ENCODE results near the gene MAML2.

MAML2 gene

GRCh38 chr11:96384156-96384555, 41.2 kb upstream of the MAML2 start:
- H3K27ac ChIP-seq (replicated peaks): no peak overlapping the region
- no peak for DNase-seq (ENCODE audit: low read depth in 1 of 2, low spot score in 1 of 2)
- H3K27me3 ChIP-seq (ENCODE audit: insufficient read depth, poor library complexity, severe bottlenecking): no peaks in the 10 kb centered on the region
- TF ChIP-seq POLR2AphosphoS5 (IDR thresholded peaks at IDR 0.05; ENCODE audit: low read depth) (no peak), CTCF (IDR thresholded peaks at IDR 0.05; ENCODE audit: insufficient read depth, low read length) (no peak), REST (IDR thresholded peaks at IDR 0.05; ENCODE audit: insufficient replicate concordance, low read depth) (no peak), SPI1 (IDR thresholded peaks at IDR 0.05; ENCODE audit: borderline replicate concordance, low read depth) (no peak), GABPA (IDR thresholded peaks at IDR 0.05; ENCODE audit: low read depth) (no peak)
- no peak overlapping the region for H3K4me3 ChIP-seq (replicated peaks; ENCODE audit: insufficient read depth, low read length)

GRCh38 chr11:96376796-96377195, 33.8 kb upstream of the MAML2 start:
- Histone ChIP-seq H3K27ac (replicated peaks) (no peak overlapping the region), H3K27me3 (ENCODE audit: insufficient read depth, poor library complexity, severe bottlenecking) (no peaks in the 10 kb centered on the region), H3K4me3 (replicated peaks; ENCODE audit: insufficient read depth, low read length) (no peak overlapping the region)
- TF ChIP-seq CTCF (IDR thresholded peaks at IDR 0.05; ENCODE audit: insufficient read depth, low read length): no peak
- TF ChIP-seq REST (IDR thresholded peaks at IDR 0.05; ENCODE audit: insufficient replicate concordance, low read depth): no peak
- TF ChIP-seq SPI1 (IDR thresholded peaks at IDR 0.05; ENCODE audit: borderline replicate concordance, low read depth): no peak
- TF ChIP-seq POLR2AphosphoS5 (IDR thresholded peaks at IDR 0.05; ENCODE audit: low read depth): no peak
- no peak for TF ChIP-seq GABPA (IDR thresholded peaks at IDR 0.05; ENCODE audit: low read depth)
- DNase-seq (ENCODE audit: low read depth in 1 of 2, low spot score in 1 of 2): no peak

- H3K4me3 ChIP-seq (replicated peaks; ENCODE audit: insufficient read depth, low read length): no peak overlapping the region
- no peaks in the 10 kb centered on the region for H3K27me3 ChIP-seq (ENCODE audit: insufficient read depth, poor library complexity, severe bottlenecking)
- no peak overlapping the region for H3K27ac ChIP-seq (replicated peaks)
- no peak for DNase-seq (ENCODE audit: low read depth in 1 of 2, low spot score in 1 of 2)
- no peak for TF ChIP-seq REST (IDR thresholded peaks at IDR 0.05; ENCODE audit: insufficient replicate concordance, low read depth)
- peak; percentile 42; the same call in 1 of the 2 replicates for TF ChIP-seq SPI1 (IDR thresholded peaks at IDR 0.05; ENCODE audit: borderline replicate concordance, low read depth)
Observed at GRCh38 chr11:96373826-96374225, 30.8 kb upstream of the MAML2 start.

- no peak for DNase-seq (ENCODE audit: low read depth in 1 of 2, low spot score in 1 of 2)
- H3K27me3 ChIP-seq (ENCODE audit: insufficient read depth, poor library complexity, severe bottlenecking): no peaks in the 10 kb centered on the region
- TF ChIP-seq GABPA (IDR thresholded peaks at IDR 0.05; ENCODE audit: low read depth) (no peak), SPI1 (IDR thresholded peaks at IDR 0.05; ENCODE audit: borderline replicate concordance, low read depth) (no peak), CTCF (IDR thresholded peaks at IDR 0.05; ENCODE audit: insufficient read depth, low read length) (no peak), REST (IDR thresholded peaks at IDR 0.05; ENCODE audit: insufficient replicate concordance, low read depth) (no peak), POLR2AphosphoS5 (IDR thresholded peaks at IDR 0.05; ENCODE audit: low read depth) (no peak)
- no peak overlapping the region for H3K4me3 ChIP-seq (replicated peaks; ENCODE audit: insufficient read depth, low read length)
- H3K27ac ChIP-seq (replicated peaks): no peak overlapping the region
Observed at GRCh38 chr11:96367342-96367741, 24.3 kb upstream of the MAML2 start.

Data from HL-60 (cell line).